ENCODE results near the gene SNX22.

- TF ChIP-seq CTCF (IDR thresholded peaks at IDR 0.05) (no peak), POLR2A (IDR thresholded peaks at IDR 0.05) (no peak), EP300 (IDR thresholded peaks at IDR 0.05) (no peak)
Observed at GRCh38 chr15:64164436-64164835, 12.9 kb downstream of the SNX22 start.

Measured in upper lobe of left lung (tissue), 4 donors.